ENCODE data around the gene GNAS.

DNA sequence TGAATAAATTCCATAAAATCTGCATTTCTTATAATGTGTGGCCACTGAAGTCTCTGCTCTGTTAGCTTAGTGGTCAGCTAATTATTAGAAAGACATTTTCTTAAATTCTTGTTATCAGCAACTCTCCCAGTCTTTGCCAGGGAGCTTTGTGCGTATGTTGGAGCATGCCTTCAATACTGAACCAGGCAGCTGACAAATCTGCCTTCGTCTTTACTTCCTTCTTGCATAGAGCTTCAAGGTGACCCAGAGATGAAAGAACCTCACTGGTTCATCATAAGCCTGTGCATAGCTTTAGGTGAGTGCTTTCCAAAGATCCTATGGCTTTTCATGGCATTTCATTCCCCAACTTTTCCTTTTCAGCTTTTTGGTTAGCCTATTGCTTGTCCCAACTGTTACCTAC is 85.6 kb downstream of the GNAS start:
- no peak for TF ChIP-seq POLR2AphosphoS5 (IDR thresholded peaks at IDR 0.05)
- TF ChIP-seq EP300 (IDR thresholded peaks at IDR 0.05), result no peak
